ENCODE results near the gene FRMD4A.
"Not testable (repeated sequence)": the region's sequence is repeated elsewhere in the genome, so short reads cannot be mapped to it uniquely, and the experiment has no call there.

FRMD4A gene

DNA sequence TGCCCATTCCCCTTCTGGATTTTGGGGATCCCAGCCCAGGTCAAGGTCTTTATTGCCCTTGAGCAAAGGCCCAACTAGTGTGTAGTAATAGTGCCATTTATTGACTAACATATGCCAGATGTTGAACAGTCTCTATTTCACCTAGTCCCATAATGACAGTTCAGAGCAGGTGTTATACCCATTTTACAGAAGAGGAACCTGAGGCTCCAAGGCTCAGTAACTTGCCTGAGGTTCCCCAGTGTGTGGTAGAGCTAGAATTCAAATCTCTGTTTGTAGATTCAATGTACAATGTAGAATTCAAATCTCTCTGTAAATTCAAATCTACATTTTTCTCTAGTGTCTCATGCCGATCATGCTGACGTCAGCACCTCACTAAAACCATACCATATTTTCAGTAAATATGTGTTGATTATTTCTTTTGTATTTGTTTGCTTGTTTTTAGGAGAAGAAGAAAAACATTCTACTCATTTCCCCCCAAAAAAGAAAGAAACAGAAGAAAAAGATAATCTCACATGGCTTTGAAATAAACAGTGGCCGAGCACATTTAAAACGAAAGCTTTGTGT, 414.3 kb downstream of the FRMD4A start:
- Mint-ChIP-seq H3K36me3 (ENCODE audit: low read depth) (no peaks in the 10 kb centered on the region), H3K27me3 (no peaks in the 10 kb centered on the region), H3K9me3 (no peaks in the 10 kb centered on the region), H3K4me3 (no peak overlapping the region), H3K27ac (no peak overlapping the region), H3K4me1 (ENCODE audit: low read depth) (no peaks in the 10 kb centered on the region)
- no peak for DNase-seq

GRCh38 chr10:13915710-13916109, 415.0 kb downstream of the FRMD4A start:
- no peak for DNase-seq
- Mint-ChIP-seq H3K27ac (no peak overlapping the region), H3K36me3 (ENCODE audit: low read depth) (no peaks in the 10 kb centered on the region), H3K27me3 (no peaks in the 10 kb centered on the region), H3K9me3 (no peaks in the 10 kb centered on the region), H3K4me1 (ENCODE audit: low read depth) (peaks cover 2% of the 10 kb centered on the region), H3K4me3 (no peak overlapping the region)

DNA sequence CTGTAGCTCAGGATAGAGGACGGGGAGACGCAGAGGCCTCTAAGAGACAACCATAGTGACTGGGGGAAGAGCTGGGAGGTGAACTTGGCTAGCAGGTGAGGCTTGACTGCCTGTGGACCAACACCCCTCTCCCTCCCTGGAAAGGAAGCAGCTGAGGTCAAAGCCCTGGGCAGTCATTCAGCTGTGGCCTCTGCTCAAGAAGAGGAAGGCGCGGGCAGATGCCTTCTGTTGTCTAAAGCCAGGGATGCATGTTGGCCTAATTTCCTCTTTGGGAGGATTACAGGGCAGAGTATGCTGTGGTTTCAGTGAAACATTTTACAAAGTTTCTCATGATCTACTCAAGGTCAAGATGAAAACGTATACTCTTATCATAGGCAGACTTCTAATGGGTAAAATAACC, 416.8 kb downstream of the FRMD4A start:
- no peaks in the 10 kb centered on the region for H3K9me3 Mint-ChIP-seq
- H3K27me3 Mint-ChIP-seq, result no peaks in the 10 kb centered on the region
- no peaks in the 10 kb centered on the region for H3K36me3 Mint-ChIP-seq (ENCODE audit: low read depth)
- H3K4me3 Mint-ChIP-seq, result no peak overlapping the region
- no peak overlapping the region for H3K27ac Mint-ChIP-seq
- no peak for DNase-seq
- peaks cover 2% of the 10 kb centered on the region for H3K4me1 Mint-ChIP-seq (ENCODE audit: low read depth)

GRCh38 chr10:13911821-13912520, 418.8 kb downstream of the FRMD4A start:
- Mint-ChIP-seq H3K36me3 (ENCODE audit: low read depth) (no peaks in the 10 kb centered on the region), H3K4me3 (no peak overlapping the region), H3K27me3 (no peaks in the 10 kb centered on the region), H3K27ac (no peak overlapping the region), H3K9me3 (no peaks in the 10 kb centered on the region), H3K4me1 (ENCODE audit: low read depth) (peaks cover 2% of the 10 kb centered on the region)
- no peak for DNase-seq

DNA sequence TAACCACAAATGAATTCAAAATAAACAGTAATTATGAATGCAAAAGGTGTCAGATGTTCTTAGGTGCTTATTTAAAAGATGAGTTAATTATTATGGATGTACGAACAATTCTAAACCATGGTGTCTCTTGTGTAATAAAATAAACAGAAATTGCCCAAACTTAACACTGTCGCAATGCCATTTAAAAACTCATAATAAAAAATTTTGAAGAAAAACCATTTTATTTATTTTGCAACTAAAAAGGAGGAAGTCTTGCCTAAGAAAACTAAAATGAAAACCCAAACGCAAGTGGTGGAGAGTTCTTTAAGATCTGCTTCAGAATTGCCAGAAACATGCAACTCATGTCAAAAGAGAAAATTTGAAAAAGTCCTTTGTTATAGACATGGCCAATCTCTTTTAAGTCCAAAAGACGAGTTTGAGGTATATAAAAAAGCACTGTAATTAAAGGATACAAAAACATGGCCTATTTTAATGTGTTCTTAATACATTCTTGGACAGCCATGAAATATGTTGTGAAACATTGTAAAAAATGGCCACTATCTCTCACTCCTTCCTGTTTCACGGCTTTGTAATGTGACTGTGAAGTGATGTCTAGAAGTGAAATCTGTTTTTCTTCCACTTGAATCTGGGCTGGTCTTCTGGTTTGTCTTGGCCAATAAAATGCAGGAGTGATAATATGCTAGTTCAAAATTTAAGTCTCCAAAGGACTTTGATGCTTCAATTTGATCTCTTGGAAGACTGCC, 421.0 kb downstream of the FRMD4A start:
- Mint-ChIP-seq H3K27me3 (no peaks in the 10 kb centered on the region), H3K27ac (no peak overlapping the region)

DNA sequence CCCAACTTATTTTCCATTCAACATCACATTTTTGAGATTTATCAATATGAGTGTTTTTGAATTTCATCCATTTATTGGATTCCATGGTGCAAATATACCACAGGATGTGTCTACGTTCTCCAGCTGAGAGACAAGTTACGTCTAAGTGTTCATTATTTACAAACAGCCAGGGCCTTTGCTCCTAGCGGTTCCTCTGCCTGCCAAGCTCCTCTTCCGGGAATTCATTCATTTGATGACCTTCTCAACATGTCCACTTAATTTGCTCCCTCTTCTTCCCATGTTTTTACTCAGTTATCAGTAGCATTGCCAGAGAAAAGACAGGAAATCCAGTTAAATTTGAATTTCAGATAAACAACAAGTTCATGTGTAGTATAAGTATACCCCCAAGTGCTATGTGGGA, 422.2 kb downstream of the FRMD4A start:
- no peaks in the 10 kb centered on the region for H3K36me3 Mint-ChIP-seq (ENCODE audit: low read depth)
- H3K9me3 Mint-ChIP-seq, result no peaks in the 10 kb centered on the region
- no peak overlapping the region for H3K4me3 Mint-ChIP-seq
- DNase-seq, result no peak
- H3K4me1 Mint-ChIP-seq (ENCODE audit: low read depth), result peaks cover 3% of the 10 kb centered on the region
- no peaks in the 10 kb centered on the region for H3K27me3 Mint-ChIP-seq
- H3K27ac Mint-ChIP-seq, result no peak overlapping the region

More for the DNA sequence above, 421.0 kb downstream of the FRMD4A start:
- Mint-ChIP-seq H3K36me3 (ENCODE audit: low read depth) (no peaks in the 10 kb centered on the region), H3K4me3 (no peak overlapping the region), H3K9me3 (no peaks in the 10 kb centered on the region), H3K4me1 (ENCODE audit: low read depth) (peaks cover 3% of the 10 kb centered on the region)
- no peak for DNase-seq

GRCh38 chr10:13907570-13907969, 423.2 kb downstream of the FRMD4A start:
- Mint-ChIP-seq H3K27ac (no peak overlapping the region), H3K4me1 (ENCODE audit: low read depth) (peaks cover 3% of the 10 kb centered on the region), H3K9me3 (no peaks in the 10 kb centered on the region), H3K27me3 (no peaks in the 10 kb centered on the region), H3K4me3 (no peak overlapping the region), H3K36me3 (ENCODE audit: low read depth) (no peaks in the 10 kb centered on the region)
- DNase-seq, result no peak

- no peaks in the 10 kb centered on the region for H3K27me3 Mint-ChIP-seq
- no peak for DNase-seq
- no peaks in the 10 kb centered on the region for H3K9me3 Mint-ChIP-seq
- peaks cover 1% of the 10 kb centered on the region for H3K4me1 Mint-ChIP-seq (ENCODE audit: low read depth)
- H3K36me3 Mint-ChIP-seq (ENCODE audit: low read depth), result no peaks in the 10 kb centered on the region
- H3K4me3 Mint-ChIP-seq, result no peak overlapping the region
- H3K27ac Mint-ChIP-seq, result no peak overlapping the region
Measured at GRCh38 chr10:13905281-13905680, 425.4 kb downstream of the FRMD4A start.

- Mint-ChIP-seq H3K36me3 (ENCODE audit: low read depth) (no peaks in the 10 kb centered on the region), H3K4me3 (no peak overlapping the region), H3K27me3 (no peaks in the 10 kb centered on the region), H3K4me1 (ENCODE audit: low read depth) (peaks cover 1% of the 10 kb centered on the region), H3K27ac (no peak overlapping the region), H3K9me3 (no peaks in the 10 kb centered on the region)
- no peak for DNase-seq
Measured at GRCh38 chr10:13904064-13904463, 426.7 kb downstream of the FRMD4A start.

DNA sequence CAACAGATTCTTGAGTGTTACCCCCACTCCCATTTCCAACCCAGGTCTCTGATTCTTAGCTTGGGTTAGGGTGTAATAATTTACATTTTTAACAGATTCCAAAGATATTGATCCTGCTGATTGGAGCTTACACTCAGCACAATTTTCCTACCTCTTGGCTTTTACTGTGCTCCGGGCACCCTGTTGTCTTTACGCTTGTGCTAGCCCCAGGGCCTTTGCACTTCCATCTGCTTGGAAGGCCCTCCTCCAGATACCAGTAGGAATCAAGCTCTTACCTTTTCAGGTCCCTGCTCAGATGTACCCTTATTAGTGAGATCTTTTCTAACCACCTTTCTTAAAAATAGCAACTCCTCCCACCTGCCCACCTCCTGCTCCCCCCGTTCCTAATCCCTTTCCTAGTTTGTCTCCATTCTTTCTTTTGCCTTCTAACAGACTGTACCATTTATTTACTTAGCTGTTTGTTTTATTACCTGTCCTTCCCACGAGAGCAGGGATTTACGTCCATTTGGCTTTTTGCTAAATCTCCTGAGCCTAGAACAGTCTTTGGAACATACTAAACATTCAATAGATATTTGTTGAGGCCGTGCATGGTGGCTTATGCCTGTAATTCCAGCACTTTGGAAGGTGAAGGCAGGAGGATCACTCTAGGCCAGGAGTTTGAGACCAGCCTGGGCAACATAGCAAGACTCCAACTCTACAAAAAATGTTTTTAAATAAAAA, 427.7 kb downstream of the FRMD4A start:
- DNase-seq, result no peak
- Mint-ChIP-seq H3K4me1 (ENCODE audit: low read depth) (peaks cover 1% of the 10 kb centered on the region), H3K27ac (no peak overlapping the region), H3K9me3 (no peaks in the 10 kb centered on the region), H3K36me3 (ENCODE audit: low read depth) (no peaks in the 10 kb centered on the region), H3K27me3 (peaks cover 3% of the 10 kb centered on the region), H3K4me3 (no peak overlapping the region)

DNA sequence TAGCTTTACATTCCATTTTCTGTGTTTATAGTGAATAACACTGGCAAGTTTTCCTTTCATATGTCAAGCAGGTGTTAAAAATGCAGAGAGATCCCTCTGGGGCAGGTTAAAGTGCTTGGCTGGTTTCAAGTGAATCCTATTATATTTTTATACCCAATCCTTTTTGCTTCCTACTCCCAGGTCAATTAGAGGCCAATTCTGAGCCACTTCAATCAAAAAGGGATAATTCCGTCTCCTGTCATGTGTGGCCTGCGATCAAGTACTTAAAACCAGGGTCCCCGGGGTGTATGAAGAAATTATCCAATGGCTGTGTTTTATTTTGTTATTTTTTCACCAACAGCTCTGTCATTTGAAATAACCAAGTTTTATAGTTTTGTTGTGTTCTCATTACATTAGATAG, 430.8 kb downstream of the FRMD4A start:
- Mint-ChIP-seq H3K27me3 (peaks cover 16% of the 10 kb centered on the region), H3K9me3 (no peaks in the 10 kb centered on the region), H3K36me3 (ENCODE audit: low read depth) (no peaks in the 10 kb centered on the region), H3K4me1 (ENCODE audit: low read depth) (no peaks in the 10 kb centered on the region), H3K4me3 (no peak overlapping the region), H3K27ac (no peak overlapping the region)
- DNase-seq, result no peak

GRCh38 chr10:13896146-13896545, 434.6 kb downstream of the FRMD4A start:
- H3K9me3 Mint-ChIP-seq; H3K4me3 Mint-ChIP-seq; H3K27ac Mint-ChIP-seq; H3K4me1 Mint-ChIP-seq (ENCODE audit: low read depth); DNase-seq; H3K36me3 Mint-ChIP-seq (ENCODE audit: low read depth): not testable (repeated sequence)
- peaks cover 50% of the 10 kb centered on the region for H3K27me3 Mint-ChIP-seq

GRCh38 chr10:13894412-13895093, 436.2 kb downstream of the FRMD4A start:
- Mint-ChIP-seq H3K36me3 (ENCODE audit: low read depth) (no peaks in the 10 kb centered on the region), H3K4me1 (ENCODE audit: low read depth) (peaks cover 13% of the 10 kb centered on the region), H3K4me3 (no peak overlapping the region), H3K27me3 (peaks cover 66% of the 10 kb centered on the region), H3K27ac (no peak overlapping the region), H3K9me3 (no peaks in the 10 kb centered on the region)
- DNase-seq, result no peak

GRCh38 chr10:13893926-13894325, 436.8 kb downstream of the FRMD4A start:
- no peaks in the 10 kb centered on the region for H3K36me3 Mint-ChIP-seq (ENCODE audit: low read depth)
- no peaks in the 10 kb centered on the region for H3K9me3 Mint-ChIP-seq
- H3K4me1 Mint-ChIP-seq (ENCODE audit: low read depth), result peaks cover 13% of the 10 kb centered on the region
- no peak overlapping the region for H3K4me3 Mint-ChIP-seq
- no peak overlapping the region for H3K27ac Mint-ChIP-seq
- peaks cover 72% of the 10 kb centered on the region for H3K27me3 Mint-ChIP-seq
- no peak for DNase-seq

All from activated T-cell treated with anti-CD3 and anti-CD28 coated beads, Interleukin-2, amount 50 U/mL, for 24 hours (primary cell).